ENCODE results near the gene SPECC1L.

The SPECC1L gene

GRCh38 chr22:24440718-24441405 is 170.2 kb downstream of the SPECC1L start:
- peaks cover 5% of the 10 kb centered on the region for H3K36me3 ChIP-seq (ENCODE audit: control insufficient read depth, insufficient read depth, low read length)
- no peak overlapping the region for H3K4me3 ChIP-seq (ENCODE audit: low read depth, low read length)
- no peaks in the 10 kb centered on the region for H3K9me3 ChIP-seq (ENCODE audit: control insufficient read depth, insufficient read depth, low read length)
- peaks cover 7% of the 10 kb centered on the region for H3K4me1 ChIP-seq (ENCODE audit: control insufficient read depth, insufficient read depth, low read length)
- no peak overlapping the region for H3K9ac ChIP-seq (ENCODE audit: low read depth, low read length)
- H3K27me3 ChIP-seq (ENCODE audit: control insufficient read depth, insufficient read depth, low read length), result no peaks in the 10 kb centered on the region

GRCh38 chr22:24441406-24442351 is 171.0 kb downstream of the SPECC1L start:
- Histone ChIP-seq H3K36me3 (ENCODE audit: control insufficient read depth, insufficient read depth, low read length) (peaks cover 5% of the 10 kb centered on the region), H3K9me3 (ENCODE audit: control insufficient read depth, insufficient read depth, low read length) (no peaks in the 10 kb centered on the region), H3K4me3 (ENCODE audit: low read depth, low read length) (no peak overlapping the region), H3K27me3 (ENCODE audit: control insufficient read depth, insufficient read depth, low read length) (no peaks in the 10 kb centered on the region), H3K4me1 (ENCODE audit: control insufficient read depth, insufficient read depth, low read length) (peaks cover 7% of the 10 kb centered on the region), H3K9ac (ENCODE audit: low read depth, low read length) (no peak overlapping the region)

- Histone ChIP-seq H3K9ac (ENCODE audit: low read depth, low read length) (no peak overlapping the region), H3K4me1 (ENCODE audit: control insufficient read depth, insufficient read depth, low read length) (peaks cover 7% of the 10 kb centered on the region), H3K36me3 (ENCODE audit: control insufficient read depth, insufficient read depth, low read length) (peaks cover 5% of the 10 kb centered on the region), H3K4me3 (ENCODE audit: low read depth, low read length) (no peak overlapping the region), H3K27me3 (ENCODE audit: control insufficient read depth, insufficient read depth, low read length) (no peaks in the 10 kb centered on the region), H3K9me3 (ENCODE audit: control insufficient read depth, insufficient read depth, low read length) (no peaks in the 10 kb centered on the region)
Measured at GRCh38 chr22:24442352-24442744, 171.7 kb downstream of the SPECC1L start.

GRCh38 chr22:24443668-24444067 is 173.0 kb downstream of the SPECC1L start:
- Histone ChIP-seq H3K4me3 (ENCODE audit: low read depth, low read length) (no peak overlapping the region), H3K27me3 (ENCODE audit: control insufficient read depth, insufficient read depth, low read length) (no peaks in the 10 kb centered on the region), H3K9me3 (ENCODE audit: control insufficient read depth, insufficient read depth, low read length) (no peaks in the 10 kb centered on the region), H3K9ac (ENCODE audit: low read depth, low read length) (no peak overlapping the region), H3K36me3 (ENCODE audit: control insufficient read depth, insufficient read depth, low read length) (peaks cover 5% of the 10 kb centered on the region), H3K4me1 (ENCODE audit: control insufficient read depth, insufficient read depth, low read length) (peaks cover 7% of the 10 kb centered on the region)

- H3K9me3 ChIP-seq (ENCODE audit: control insufficient read depth, insufficient read depth, low read length), result no peaks in the 10 kb centered on the region
- peaks cover 7% of the 10 kb centered on the region for H3K4me1 ChIP-seq (ENCODE audit: control insufficient read depth, insufficient read depth, low read length)
- no peak overlapping the region for H3K4me3 ChIP-seq (ENCODE audit: low read depth, low read length)
- H3K27me3 ChIP-seq (ENCODE audit: control insufficient read depth, insufficient read depth, low read length), result no peaks in the 10 kb centered on the region
- peaks cover 5% of the 10 kb centered on the region for H3K36me3 ChIP-seq (ENCODE audit: control insufficient read depth, insufficient read depth, low read length)
- no peak overlapping the region for H3K9ac ChIP-seq (ENCODE audit: low read depth, low read length)
Measured at GRCh38 chr22:24444251-24444650, 173.6 kb downstream of the SPECC1L start.

GRCh38 chr22:24444729-24445466 is 174.3 kb downstream of the SPECC1L start:
- H3K27me3 ChIP-seq (ENCODE audit: control insufficient read depth, insufficient read depth, low read length), result no peaks in the 10 kb centered on the region
- H3K4me1 ChIP-seq (ENCODE audit: control insufficient read depth, insufficient read depth, low read length), result peaks cover 7% of the 10 kb centered on the region
- no peaks in the 10 kb centered on the region for H3K9me3 ChIP-seq (ENCODE audit: control insufficient read depth, insufficient read depth, low read length)
- H3K4me3 ChIP-seq (ENCODE audit: low read depth, low read length), result no peak overlapping the region
- no peak overlapping the region for H3K9ac ChIP-seq (ENCODE audit: low read depth, low read length)
- H3K36me3 ChIP-seq (ENCODE audit: control insufficient read depth, insufficient read depth, low read length), result peaks cover 5% of the 10 kb centered on the region

- H3K9me3 ChIP-seq (ENCODE audit: control insufficient read depth, insufficient read depth, low read length), result no peaks in the 10 kb centered on the region
- no peak overlapping the region for H3K9ac ChIP-seq (ENCODE audit: low read depth, low read length)
- peaks cover 5% of the 10 kb centered on the region for H3K36me3 ChIP-seq (ENCODE audit: control insufficient read depth, insufficient read depth, low read length)
- H3K4me1 ChIP-seq (ENCODE audit: control insufficient read depth, insufficient read depth, low read length), result peaks cover 7% of the 10 kb centered on the region
- H3K27me3 ChIP-seq (ENCODE audit: control insufficient read depth, insufficient read depth, low read length), result no peaks in the 10 kb centered on the region
- no peak overlapping the region for H3K4me3 ChIP-seq (ENCODE audit: low read depth, low read length)
Measured at GRCh38 chr22:24445481-24446259, 175.0 kb downstream of the SPECC1L start.

- Histone ChIP-seq H3K27me3 (ENCODE audit: control insufficient read depth, insufficient read depth, low read length) (no peaks in the 10 kb centered on the region), H3K4me3 (ENCODE audit: low read depth, low read length) (no peak overlapping the region), H3K9me3 (ENCODE audit: control insufficient read depth, insufficient read depth, low read length) (no peaks in the 10 kb centered on the region), H3K36me3 (ENCODE audit: control insufficient read depth, insufficient read depth, low read length) (no peaks in the 10 kb centered on the region), H3K4me1 (ENCODE audit: control insufficient read depth, insufficient read depth, low read length) (peaks cover 7% of the 10 kb centered on the region), H3K9ac (ENCODE audit: low read depth, low read length) (no peak overlapping the region)
Measured at GRCh38 chr22:24446260-24446611, 175.6 kb downstream of the SPECC1L start.

- Histone ChIP-seq H3K4me3 (ENCODE audit: low read depth, low read length) (no peak overlapping the region), H3K4me1 (ENCODE audit: control insufficient read depth, insufficient read depth, low read length) (peaks cover 3% of the 10 kb centered on the region), H3K27me3 (ENCODE audit: control insufficient read depth, insufficient read depth, low read length) (no peaks in the 10 kb centered on the region), H3K9me3 (ENCODE audit: control insufficient read depth, insufficient read depth, low read length) (no peaks in the 10 kb centered on the region), H3K36me3 (ENCODE audit: control insufficient read depth, insufficient read depth, low read length) (no peaks in the 10 kb centered on the region), H3K9ac (ENCODE audit: low read depth, low read length) (no peak overlapping the region)
Measured at GRCh38 chr22:24450610-24451009, 180.0 kb downstream of the SPECC1L start.

GRCh38 chr22:24451162-24451561 is 180.5 kb downstream of the SPECC1L start:
- Histone ChIP-seq H3K9ac (ENCODE audit: low read depth, low read length) (no peak overlapping the region), H3K4me1 (ENCODE audit: control insufficient read depth, insufficient read depth, low read length) (no peaks in the 10 kb centered on the region), H3K4me3 (ENCODE audit: low read depth, low read length) (no peak overlapping the region)

GRCh38 chr22:24453853-24454252 is 183.2 kb downstream of the SPECC1L start:
- no peaks in the 10 kb centered on the region for H3K4me1 ChIP-seq (ENCODE audit: control insufficient read depth, insufficient read depth, low read length)
- no peak overlapping the region for H3K4me3 ChIP-seq (ENCODE audit: low read depth, low read length)
- no peaks in the 10 kb centered on the region for H3K36me3 ChIP-seq (ENCODE audit: control insufficient read depth, insufficient read depth, low read length)
- H3K27me3 ChIP-seq (ENCODE audit: control insufficient read depth, insufficient read depth, low read length), result no peaks in the 10 kb centered on the region
- H3K9me3 ChIP-seq (ENCODE audit: control insufficient read depth, insufficient read depth, low read length), result no peaks in the 10 kb centered on the region
- H3K9ac ChIP-seq (ENCODE audit: low read depth, low read length), result no peak overlapping the region

More at GRCh38 chr22:24451162-24451561, 180.5 kb downstream of the SPECC1L start:
- H3K27me3 ChIP-seq (ENCODE audit: control insufficient read depth, insufficient read depth, low read length), result no peaks in the 10 kb centered on the region
- H3K36me3 ChIP-seq (ENCODE audit: control insufficient read depth, insufficient read depth, low read length), result no peaks in the 10 kb centered on the region
- H3K9me3 ChIP-seq (ENCODE audit: control insufficient read depth, insufficient read depth, low read length), result no peaks in the 10 kb centered on the region

Measured in iPS-15b (cell line).